ENCODE data around the gene TNFRSF14. TPM values are rescaled to one million over a fixed set of nuclear protein-coding genes. Genes with fewer than 3 reads are reported as not detected.

The TNFRSF14 gene
- total RNA-seq, 2 experiments from 2014 or later, result 15.7 to 18.5 TPM

DNA sequence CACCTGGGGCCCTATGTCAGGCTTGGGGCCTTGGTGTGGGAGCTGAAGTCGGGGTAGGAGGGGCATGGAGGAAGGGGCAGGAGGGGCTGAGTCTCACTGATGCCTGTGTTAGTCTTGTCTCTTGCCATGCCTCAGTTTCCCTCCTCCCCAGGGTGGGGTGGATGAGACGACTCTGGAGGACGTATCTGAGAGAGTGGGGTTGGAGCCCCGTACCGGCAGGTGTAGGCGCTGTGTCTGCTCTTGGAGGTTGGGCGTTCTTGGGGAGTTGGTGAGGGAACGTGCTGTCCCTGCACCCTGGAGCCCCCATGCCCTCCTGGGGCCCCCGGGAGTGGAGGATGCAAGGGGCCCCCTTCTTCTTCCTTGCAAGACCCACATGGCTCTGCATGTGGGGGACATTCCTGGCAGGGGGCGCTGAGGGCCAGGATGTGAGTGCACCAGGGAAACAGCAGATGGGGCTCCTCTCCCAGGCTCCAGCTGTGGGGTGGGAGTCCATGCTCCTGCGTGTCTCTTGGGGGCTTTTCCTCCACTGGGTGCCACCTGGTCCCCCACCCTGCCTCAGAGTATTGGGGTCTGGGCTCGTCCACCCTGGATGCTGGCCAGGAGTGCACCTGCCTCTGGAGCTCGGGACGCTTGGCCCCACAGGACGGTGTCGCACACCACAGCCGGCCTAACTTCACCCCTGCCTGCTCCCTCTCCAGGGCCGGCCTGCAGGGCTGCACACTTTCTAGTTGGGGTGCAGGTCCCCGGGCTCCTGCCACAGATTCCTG, 1.4 kb upstream of the TNFRSF14 start:
- Histone ChIP-seq H3K27ac (ENCODE audit: low read depth, low read length, poor library complexity, severe bottlenecking) (no peak overlapping the region), H3K4me3 (ENCODE audit: low read depth, low read length, poor library complexity, severe bottlenecking) (no peak overlapping the region)
- BruUV-seq (replicated peaks), result no TSS peak

DNA sequence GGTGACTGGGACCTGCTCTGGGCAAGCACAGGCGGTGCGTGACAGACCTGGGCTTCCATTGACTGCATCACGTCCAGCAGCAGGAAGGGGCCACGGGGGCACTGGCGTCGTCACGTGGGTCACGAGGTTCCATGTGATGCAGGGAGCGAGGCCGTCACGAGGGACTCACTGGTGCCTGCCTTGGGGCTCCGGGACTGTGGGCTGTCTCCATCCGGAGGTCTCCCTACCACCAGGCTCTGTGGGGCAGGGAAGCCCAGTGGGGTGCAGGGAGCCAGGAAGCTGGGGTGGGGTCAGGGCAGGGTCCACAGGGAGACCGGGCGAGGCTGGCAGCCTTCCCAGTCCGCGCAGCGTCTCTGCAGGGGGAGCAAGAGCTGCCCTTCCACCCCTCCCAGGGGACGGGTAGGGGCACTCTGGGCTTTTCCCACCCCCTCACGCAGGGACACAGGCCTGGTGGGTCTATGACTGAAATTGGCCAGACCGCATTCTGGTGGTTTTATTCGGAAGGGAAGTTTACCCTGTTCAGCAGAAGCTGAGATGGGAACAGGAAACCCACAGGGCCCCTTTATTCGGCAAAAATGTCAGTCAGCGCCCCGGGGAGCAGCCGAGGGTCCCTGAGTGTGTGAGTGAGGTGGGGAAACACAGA, 416 bp upstream of the TNFRSF14 start:
- H4K20me1 ChIP-seq (ENCODE audit: insufficient read depth, low read length), result no peaks in the 10 kb centered on the region
- no peaks in the 10 kb centered on the region for H3K9me2 ChIP-seq (ENCODE audit: insufficient read depth, low read length)
- peak overlapping the region; percentile 65 for H3K4me3 ChIP-seq (ENCODE audit: low read depth, low read length, poor library complexity, severe bottlenecking)
- peak overlapping the region; percentile 77; the same call in 1 of the 2 replicates for H2AFZ ChIP-seq (ENCODE audit: low read length)
- H3K9me3 ChIP-seq (ENCODE audit: low read length), result no peaks in the 10 kb centered on the region
- peaks cover 20% of the 10 kb centered on the region for H3K4me1 ChIP-seq (ENCODE audit: insufficient read depth, low read length, poor library complexity, severe bottlenecking)
- DNase-seq (ENCODE audit: low spot score), result peak; percentile 45
- H3K36me3 ChIP-seq (ENCODE audit: insufficient read depth, low read length), result no peaks in the 10 kb centered on the region
- peak overlapping the region; percentile 41 for H3K27ac ChIP-seq (ENCODE audit: low read depth, low read length, poor library complexity, severe bottlenecking)
- no peaks in the 10 kb centered on the region for H3K79me2 ChIP-seq (ENCODE audit: insufficient read depth, low read depth, low read length)
- intact Hi-C loops (cut with micrococcal nuclease; ENCODE audit: unreplicated experiment), result loop anchor here (1.0 kb wide), 1 partner anchor 30 kb away; no protein-coding TSS in a partner anchor
- ChIA-PET POLR2A (interaction anchor here (1.3 to 1.6 kb wide), 2 partner anchors 28 to 29 kb away, joined by 4 read pairs; no protein-coding TSS in a partner anchor), CTCF (ENCODE audit: unreplicated experiment) (no interaction called here)
- no TSS peak for BruUV-seq (replicated peaks)
- peak overlapping the region; percentile 73 for H3K4me2 ChIP-seq (ENCODE audit: low read length)
- no peak for TF ChIP-seq EZH2phosphoT487 (IDR thresholded peaks at IDR 0.05; ENCODE audit: borderline replicate concordance, low read depth, low read length)
- TF ChIP-seq, protein P1, sequence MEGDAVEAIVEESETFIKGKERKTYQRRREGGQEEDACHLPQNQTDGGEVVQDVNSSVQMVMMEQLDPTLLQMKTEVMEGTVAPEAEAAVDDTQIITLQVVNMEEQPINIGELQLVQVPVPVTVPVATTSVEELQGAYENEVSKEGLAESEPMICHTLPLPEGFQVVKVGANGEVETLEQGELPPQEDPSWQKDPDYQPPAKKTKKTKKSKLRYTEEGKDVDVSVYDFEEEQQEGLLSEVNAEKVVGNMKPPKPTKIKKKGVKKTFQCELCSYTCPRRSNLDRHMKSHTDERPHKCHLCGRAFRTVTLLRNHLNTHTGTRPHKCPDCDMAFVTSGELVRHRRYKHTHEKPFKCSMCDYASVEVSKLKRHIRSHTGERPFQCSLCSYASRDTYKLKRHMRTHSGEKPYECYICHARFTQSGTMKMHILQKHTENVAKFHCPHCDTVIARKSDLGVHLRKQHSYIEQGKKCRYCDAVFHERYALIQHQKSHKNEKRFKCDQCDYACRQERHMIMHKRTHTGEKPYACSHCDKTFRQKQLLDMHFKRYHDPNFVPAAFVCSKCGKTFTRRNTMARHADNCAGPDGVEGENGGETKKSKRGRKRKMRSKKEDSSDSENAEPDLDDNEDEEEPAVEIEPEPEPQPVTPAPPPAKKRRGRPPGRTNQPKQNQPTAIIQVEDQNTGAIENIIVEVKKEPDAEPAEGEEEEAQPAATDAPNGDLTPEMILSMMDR (conservative IDR thresholded peaks at IDR 0.05; ENCODE audit: low read length), result no peak

More for the DNA sequence above, 1.4 kb upstream of the TNFRSF14 start:
- Histone ChIP-seq H3K9me2 (ENCODE audit: insufficient read depth, low read length) (no peaks in the 10 kb centered on the region), H4K20me1 (ENCODE audit: insufficient read depth, low read length) (no peaks in the 10 kb centered on the region), H3K36me3 (ENCODE audit: insufficient read depth, low read length) (no peaks in the 10 kb centered on the region), H3K79me2 (ENCODE audit: insufficient read depth, low read depth, low read length) (no peaks in the 10 kb centered on the region), H3K9me3 (ENCODE audit: low read length) (no peaks in the 10 kb centered on the region), H2AFZ (ENCODE audit: low read length) (no peak overlapping the region), H3K4me1 (ENCODE audit: insufficient read depth, low read length, poor library complexity, severe bottlenecking) (peaks cover 29% of the 10 kb centered on the region), H3K4me2 (ENCODE audit: low read length) (peak overlapping the region; percentile 73; the same call in 1 of the 2 replicates)
- DNase-seq (ENCODE audit: low spot score), result peak; percentile 70
- intact Hi-C loops (cut with micrococcal nuclease; ENCODE audit: unreplicated experiment), result no loop called here
- TF ChIP-seq, protein P1 (conservative IDR thresholded peaks at IDR 0.05; ENCODE audit: low read length), result peak; percentile 80
- TF ChIP-seq EZH2phosphoT487 (IDR thresholded peaks at IDR 0.05; ENCODE audit: borderline replicate concordance, low read depth, low read length), result no peak
- ChIA-PET POLR2A (interaction anchor here (1.6 kb wide), 1 partner anchor 28 kb away, joined by 4 read pairs; no protein-coding TSS in a partner anchor), CTCF (ENCODE audit: unreplicated experiment) (no interaction called here)
